Measurements from ENCODE around the gene DPP6.

The DPP6 gene

GRCh38 chr7:154569916-154570315 is 517.7 kb downstream of the DPP6 start:
- no peaks in the 10 kb centered on the region for H3K27me3 ChIP-seq (ENCODE audit: insufficient read depth, low read length)
- no peak overlapping the region for H3K4me3 ChIP-seq (ENCODE audit: low read length)
- no peaks in the 10 kb centered on the region for H3K4me1 ChIP-seq (ENCODE audit: insufficient read depth, low read length)
- no peaks in the 10 kb centered on the region for H3K36me3 ChIP-seq (ENCODE audit: insufficient read depth, low read length)
- no peak overlapping the region for H2AFZ ChIP-seq (ENCODE audit: low read depth, low read length)
- no peaks in the 10 kb centered on the region for H3K9me3 ChIP-seq (ENCODE audit: low read length)

GRCh38 chr7:154571772-154572171 is 519.6 kb downstream of the DPP6 start:
- no peak overlapping the region for H2AFZ ChIP-seq (ENCODE audit: low read depth, low read length)
- no peaks in the 10 kb centered on the region for H3K36me3 ChIP-seq (ENCODE audit: insufficient read depth, low read length)
- H3K4me3 ChIP-seq (ENCODE audit: low read length): no peak overlapping the region
- H3K9me3 ChIP-seq (ENCODE audit: low read length): no peaks in the 10 kb centered on the region
- no peaks in the 10 kb centered on the region for H3K4me1 ChIP-seq (ENCODE audit: insufficient read depth, low read length)
- H3K27me3 ChIP-seq (ENCODE audit: insufficient read depth, low read length): no peaks in the 10 kb centered on the region

GRCh38 chr7:154574235-154574634 is 522.0 kb downstream of the DPP6 start:
- no peaks in the 10 kb centered on the region for H3K9me3 ChIP-seq (ENCODE audit: low read length)
- no peaks in the 10 kb centered on the region for H3K36me3 ChIP-seq (ENCODE audit: insufficient read depth, low read length)
- no peak overlapping the region for H2AFZ ChIP-seq (ENCODE audit: low read depth, low read length)
- no peaks in the 10 kb centered on the region for H3K4me1 ChIP-seq (ENCODE audit: insufficient read depth, low read length)
- H3K27me3 ChIP-seq (ENCODE audit: insufficient read depth, low read length): no peaks in the 10 kb centered on the region
- no peak overlapping the region for H3K4me3 ChIP-seq (ENCODE audit: low read length)

GRCh38 chr7:154575497-154575896 is 523.3 kb downstream of the DPP6 start:
- H3K27me3 ChIP-seq (ENCODE audit: insufficient read depth, low read length): no peaks in the 10 kb centered on the region
- H2AFZ ChIP-seq (ENCODE audit: low read depth, low read length): no peak overlapping the region
- H3K36me3 ChIP-seq (ENCODE audit: insufficient read depth, low read length): no peaks in the 10 kb centered on the region
- no peak overlapping the region for H3K4me3 ChIP-seq (ENCODE audit: low read length)
- H3K9me3 ChIP-seq (ENCODE audit: low read length): no peaks in the 10 kb centered on the region
- H3K4me1 ChIP-seq (ENCODE audit: insufficient read depth, low read length): no peaks in the 10 kb centered on the region

GRCh38 chr7:154576604-154577003 is 524.4 kb downstream of the DPP6 start:
- Histone ChIP-seq H3K27me3 (ENCODE audit: insufficient read depth, low read length) (no peaks in the 10 kb centered on the region), H2AFZ (ENCODE audit: low read depth, low read length) (no peak overlapping the region), H3K4me3 (ENCODE audit: low read length) (no peak overlapping the region), H3K9me3 (ENCODE audit: low read length) (no peaks in the 10 kb centered on the region), H3K4me1 (ENCODE audit: insufficient read depth, low read length) (no peaks in the 10 kb centered on the region), H3K36me3 (ENCODE audit: insufficient read depth, low read length) (no peaks in the 10 kb centered on the region)

GRCh38 chr7:154577141-154577873 is 525.1 kb downstream of the DPP6 start:
- H3K9me3 ChIP-seq (ENCODE audit: low read length): no peaks in the 10 kb centered on the region
- no peaks in the 10 kb centered on the region for H3K27me3 ChIP-seq (ENCODE audit: insufficient read depth, low read length)
- no peaks in the 10 kb centered on the region for H3K4me1 ChIP-seq (ENCODE audit: insufficient read depth, low read length)
- no peak overlapping the region for H2AFZ ChIP-seq (ENCODE audit: low read depth, low read length)
- no peak overlapping the region for H3K4me3 ChIP-seq (ENCODE audit: low read length)
- no peaks in the 10 kb centered on the region for H3K36me3 ChIP-seq (ENCODE audit: insufficient read depth, low read length)

- no peak overlapping the region for H3K4me3 ChIP-seq (ENCODE audit: low read length)
Observed at GRCh38 chr7:154578336-154578735, 526.1 kb downstream of the DPP6 start.

GRCh38 chr7:154579711-154580110 is 527.5 kb downstream of the DPP6 start:
- Histone ChIP-seq H3K27me3 (ENCODE audit: insufficient read depth, low read length) (peaks cover 4% of the 10 kb centered on the region), H3K4me1 (ENCODE audit: insufficient read depth, low read length) (no peaks in the 10 kb centered on the region), H3K9me3 (ENCODE audit: low read length) (no peaks in the 10 kb centered on the region), H3K36me3 (ENCODE audit: insufficient read depth, low read length) (no peaks in the 10 kb centered on the region), H3K4me3 (ENCODE audit: low read length) (no peak overlapping the region), H2AFZ (ENCODE audit: low read depth, low read length) (no peak overlapping the region)

More at GRCh38 chr7:154578336-154578735, 526.1 kb downstream of the DPP6 start:
- H3K27me3 ChIP-seq (ENCODE audit: insufficient read depth, low read length): no peaks in the 10 kb centered on the region
- no peak overlapping the region for H2AFZ ChIP-seq (ENCODE audit: low read depth, low read length)
- H3K36me3 ChIP-seq (ENCODE audit: insufficient read depth, low read length): no peaks in the 10 kb centered on the region
- H3K4me1 ChIP-seq (ENCODE audit: insufficient read depth, low read length): no peaks in the 10 kb centered on the region
- H3K9me3 ChIP-seq (ENCODE audit: low read length): no peaks in the 10 kb centered on the region

- H3K36me3 ChIP-seq (ENCODE audit: insufficient read depth, low read length): no peaks in the 10 kb centered on the region
- no peak overlapping the region for H3K4me3 ChIP-seq (ENCODE audit: low read length)
- H3K27me3 ChIP-seq (ENCODE audit: insufficient read depth, low read length): peaks cover 4% of the 10 kb centered on the region
- no peaks in the 10 kb centered on the region for H3K9me3 ChIP-seq (ENCODE audit: low read length)
- H2AFZ ChIP-seq (ENCODE audit: low read depth, low read length): no peak overlapping the region
- no peaks in the 10 kb centered on the region for H3K4me1 ChIP-seq (ENCODE audit: insufficient read depth, low read length)
Observed at GRCh38 chr7:154581251-154581890, 529.2 kb downstream of the DPP6 start.

GRCh38 chr7:154583454-154583853 is 531.3 kb downstream of the DPP6 start:
- H3K4me3 ChIP-seq (ENCODE audit: low read length): no peak overlapping the region
- H2AFZ ChIP-seq (ENCODE audit: low read depth, low read length): no peak overlapping the region
- H3K9me3 ChIP-seq (ENCODE audit: low read length): no peaks in the 10 kb centered on the region
- no peaks in the 10 kb centered on the region for H3K4me1 ChIP-seq (ENCODE audit: insufficient read depth, low read length)
- no peaks in the 10 kb centered on the region for H3K36me3 ChIP-seq (ENCODE audit: insufficient read depth, low read length)
- peaks cover 4% of the 10 kb centered on the region for H3K27me3 ChIP-seq (ENCODE audit: insufficient read depth, low read length)

GRCh38 chr7:154584352-154585252 is 532.4 kb downstream of the DPP6 start:
- no peak overlapping the region for H2AFZ ChIP-seq (ENCODE audit: low read depth, low read length)
- H3K36me3 ChIP-seq (ENCODE audit: insufficient read depth, low read length): no peaks in the 10 kb centered on the region
- H3K4me3 ChIP-seq (ENCODE audit: low read length): no peak overlapping the region
- H3K27me3 ChIP-seq (ENCODE audit: insufficient read depth, low read length): peaks cover 4% of the 10 kb centered on the region
- H3K9me3 ChIP-seq (ENCODE audit: low read length): no peaks in the 10 kb centered on the region
- no peaks in the 10 kb centered on the region for H3K4me1 ChIP-seq (ENCODE audit: insufficient read depth, low read length)

- no peaks in the 10 kb centered on the region for H3K9me3 ChIP-seq (ENCODE audit: low read length)
- H3K27me3 ChIP-seq (ENCODE audit: insufficient read depth, low read length): peaks cover 4% of the 10 kb centered on the region
- no peak overlapping the region for H2AFZ ChIP-seq (ENCODE audit: low read depth, low read length)
- no peaks in the 10 kb centered on the region for H3K36me3 ChIP-seq (ENCODE audit: insufficient read depth, low read length)
- no peak overlapping the region for H3K4me3 ChIP-seq (ENCODE audit: low read length)
- H3K4me1 ChIP-seq (ENCODE audit: insufficient read depth, low read length): no peaks in the 10 kb centered on the region
Observed at GRCh38 chr7:154587792-154588191, 535.6 kb downstream of the DPP6 start.

- no peak overlapping the region for H2AFZ ChIP-seq (ENCODE audit: low read depth, low read length)
- H3K27me3 ChIP-seq (ENCODE audit: insufficient read depth, low read length): peaks cover 5% of the 10 kb centered on the region
- no peaks in the 10 kb centered on the region for H3K4me1 ChIP-seq (ENCODE audit: insufficient read depth, low read length)
- no peaks in the 10 kb centered on the region for H3K9me3 ChIP-seq (ENCODE audit: low read length)
- H3K4me3 ChIP-seq (ENCODE audit: low read length): no peak overlapping the region
- H3K36me3 ChIP-seq (ENCODE audit: insufficient read depth, low read length): no peaks in the 10 kb centered on the region
Observed at GRCh38 chr7:154591544-154591943, 539.3 kb downstream of the DPP6 start.
